Measurements from ENCODE around the gene SLC19A1.

SLC19A1 gene

DNA sequence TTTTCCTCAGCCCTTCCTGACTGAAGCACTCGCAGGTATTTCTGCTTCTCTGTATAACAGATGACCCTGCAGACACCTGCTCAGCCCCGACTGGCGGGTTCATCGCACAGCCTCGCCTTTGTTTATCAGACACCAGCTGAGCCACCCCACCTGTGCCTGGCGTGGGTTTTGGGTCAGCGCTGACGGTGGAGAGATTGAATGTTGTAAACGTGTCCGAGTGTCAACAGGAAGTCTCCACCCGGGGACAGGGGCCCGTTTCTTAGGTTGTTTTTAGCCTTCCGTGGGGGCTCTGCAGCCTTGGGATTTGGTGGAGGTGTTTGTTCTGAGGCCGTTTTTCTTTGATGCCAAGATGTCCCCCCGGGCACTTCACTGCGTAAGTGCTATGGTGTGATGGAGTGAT is 77.1 kb downstream of the SLC19A1 start:
- Histone ChIP-seq H3K27ac (replicated peaks) (no peak overlapping the region), H3K4me3 (replicated peaks; ENCODE audit: insufficient read depth, low read length) (no peak overlapping the region), H3K27me3 (ENCODE audit: insufficient read depth, poor library complexity, severe bottlenecking) (peaks cover 2% of the 10 kb centered on the region)
- TF ChIP-seq, protein P1, sequence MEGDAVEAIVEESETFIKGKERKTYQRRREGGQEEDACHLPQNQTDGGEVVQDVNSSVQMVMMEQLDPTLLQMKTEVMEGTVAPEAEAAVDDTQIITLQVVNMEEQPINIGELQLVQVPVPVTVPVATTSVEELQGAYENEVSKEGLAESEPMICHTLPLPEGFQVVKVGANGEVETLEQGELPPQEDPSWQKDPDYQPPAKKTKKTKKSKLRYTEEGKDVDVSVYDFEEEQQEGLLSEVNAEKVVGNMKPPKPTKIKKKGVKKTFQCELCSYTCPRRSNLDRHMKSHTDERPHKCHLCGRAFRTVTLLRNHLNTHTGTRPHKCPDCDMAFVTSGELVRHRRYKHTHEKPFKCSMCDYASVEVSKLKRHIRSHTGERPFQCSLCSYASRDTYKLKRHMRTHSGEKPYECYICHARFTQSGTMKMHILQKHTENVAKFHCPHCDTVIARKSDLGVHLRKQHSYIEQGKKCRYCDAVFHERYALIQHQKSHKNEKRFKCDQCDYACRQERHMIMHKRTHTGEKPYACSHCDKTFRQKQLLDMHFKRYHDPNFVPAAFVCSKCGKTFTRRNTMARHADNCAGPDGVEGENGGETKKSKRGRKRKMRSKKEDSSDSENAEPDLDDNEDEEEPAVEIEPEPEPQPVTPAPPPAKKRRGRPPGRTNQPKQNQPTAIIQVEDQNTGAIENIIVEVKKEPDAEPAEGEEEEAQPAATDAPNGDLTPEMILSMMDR (IDR thresholded peaks at IDR 0.05; ENCODE audit: insufficient read depth, low read length): no peak
- TF ChIP-seq GABPA (IDR thresholded peaks at IDR 0.05; ENCODE audit: low read depth) (no peak), POLR2AphosphoS5 (IDR thresholded peaks at IDR 0.05; ENCODE audit: low read depth) (no peak), SPI1 (IDR thresholded peaks at IDR 0.05; ENCODE audit: borderline replicate concordance, low read depth) (no peak), REST (IDR thresholded peaks at IDR 0.05; ENCODE audit: insufficient replicate concordance, low read depth) (no peak)
- no peak for DNase-seq (ENCODE audit: low read depth in 1 of 2, low spot score in 1 of 2)

DNA sequence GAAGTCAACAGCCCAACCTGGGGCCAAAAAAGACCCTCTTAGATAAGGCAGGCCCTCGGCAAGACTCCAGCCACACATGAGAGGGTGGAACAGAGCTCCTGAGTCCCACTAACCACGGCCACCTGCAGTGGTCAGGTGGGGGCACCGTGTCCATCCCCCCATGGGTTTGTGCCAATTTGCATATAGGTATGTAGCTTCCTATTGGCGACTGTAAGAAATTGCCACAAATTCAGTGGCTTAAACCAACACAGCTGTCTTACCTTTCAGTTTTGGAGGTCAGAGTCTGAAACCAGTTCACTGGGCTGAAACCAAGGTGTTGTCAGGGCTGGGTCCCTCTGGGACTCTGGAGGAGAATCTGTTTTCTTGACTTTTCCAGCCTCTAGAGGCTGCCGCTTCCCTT is 77.9 kb downstream of the SLC19A1 start:
- DNase-seq (ENCODE audit: low read depth in 1 of 2, low spot score in 1 of 2): no peak
- Histone ChIP-seq H3K27me3 (ENCODE audit: insufficient read depth, poor library complexity, severe bottlenecking) (peaks cover 2% of the 10 kb centered on the region), H3K27ac (replicated peaks) (no peak overlapping the region), H3K4me3 (replicated peaks; ENCODE audit: insufficient read depth, low read length) (no peak overlapping the region)
- TF ChIP-seq REST (IDR thresholded peaks at IDR 0.05; ENCODE audit: insufficient replicate concordance, low read depth): no peak
- TF ChIP-seq GABPA (IDR thresholded peaks at IDR 0.05; ENCODE audit: low read depth): no peak
- no peak for TF ChIP-seq SPI1 (IDR thresholded peaks at IDR 0.05; ENCODE audit: borderline replicate concordance, low read depth)

DNA sequence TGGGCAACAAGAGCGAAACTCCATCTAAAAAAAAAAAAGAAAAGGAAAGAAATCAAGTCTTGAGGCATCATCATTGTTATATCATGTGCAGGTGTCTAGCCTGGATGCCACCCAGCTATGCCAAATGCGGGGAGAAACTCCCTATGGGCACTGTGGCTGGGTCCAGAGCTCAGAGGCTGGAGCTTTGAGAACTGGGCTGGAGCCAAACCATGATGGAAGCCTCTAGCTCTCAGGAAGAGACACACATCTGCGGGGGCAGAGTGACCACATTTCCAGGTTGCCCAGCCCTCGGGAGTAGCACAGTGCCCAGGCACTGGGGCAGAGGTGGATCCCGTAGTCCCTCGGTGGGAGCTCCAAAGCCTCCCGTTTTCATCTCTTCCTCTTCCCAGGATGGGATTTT is 78.4 kb downstream of the SLC19A1 start:
- Histone ChIP-seq H3K4me3 (replicated peaks; ENCODE audit: insufficient read depth, low read length) (no peak overlapping the region), H3K27me3 (ENCODE audit: insufficient read depth, poor library complexity, severe bottlenecking) (peaks cover 2% of the 10 kb centered on the region), H3K27ac (replicated peaks) (no peak overlapping the region)
- TF ChIP-seq SPI1 (IDR thresholded peaks at IDR 0.05; ENCODE audit: borderline replicate concordance, low read depth) (no peak), GABPA (IDR thresholded peaks at IDR 0.05; ENCODE audit: low read depth) (no peak), POLR2AphosphoS5 (IDR thresholded peaks at IDR 0.05; ENCODE audit: low read depth) (no peak), REST (IDR thresholded peaks at IDR 0.05; ENCODE audit: insufficient replicate concordance, low read depth) (no peak)
- TF ChIP-seq, protein P1 (IDR thresholded peaks at IDR 0.05; ENCODE audit: insufficient read depth, low read length): no peak
- no peak for DNase-seq (ENCODE audit: low read depth in 1 of 2, low spot score in 1 of 2)

Data from HL-60 (cell line).